HEK293 (cell line): ENCODE results near the gene DLGAP4.

Experiments
- GLIS2 ChIP-seq: fragments of 450-650 bp; formaldehyde crosslinking; IDR thresholded peaks from 2 replicates; pipeline ENCODE4 v1.5.1; 2016; ENCODE audit warnings: missing biosample characterization, missing genetic modification characterization
- HOXC10 ChIP-seq: sonication (generic); formaldehyde crosslinking; IDR thresholded peaks from 2 replicates; pipeline ENCODE4 v1.8.1; 2023; ENCODE audit warnings: mild to moderate bottlenecking, missing genetic modification reagents
- KLF10 ChIP-seq: fragments of 450-650 bp; IDR thresholded peaks from 2 replicates; pipeline ENCODE4 v1.5.1; 2018; ENCODE audit warnings: missing biosample characterization, mild to moderate bottlenecking, missing genetic modification characterization
- KLF7 ChIP-seq: fragments of 450-650 bp; formaldehyde crosslinking; IDR thresholded peaks from 2 replicates; pipeline ENCODE4 v1.5.1; 2016; ENCODE audit warnings: missing biosample characterization, missing genetic modification characterization, borderline replicate concordance
- KLF9 ChIP-seq: fragments of 450-650 bp; formaldehyde crosslinking; IDR thresholded peaks from 2 replicates; pipeline ENCODE4 v1.5.1; 2016; ENCODE audit warnings: missing biosample characterization, missing genetic modification characterization, low read depth
- MEIS1 ChIP-seq: sonication (generic); formaldehyde crosslinking; IDR thresholded peaks from 2 replicates; pipeline ENCODE4 v1.8.1; 2022; ENCODE audit warnings: missing genetic modification reagents, mild to moderate bottlenecking, borderline replicate concordance
- SP2 ChIP-seq: fragments of 450-650 bp; formaldehyde crosslinking; IDR thresholded peaks from 2 replicates; pipeline ENCODE4 v1.5.1; 2016; ENCODE audit warnings: missing biosample characterization, missing genetic modification characterization
- ZBTB1 ChIP-seq: fragments of 450-650 bp; formaldehyde crosslinking; IDR thresholded peaks from 2 replicates; pipeline ENCODE4 v1.5.1; 2016; ENCODE audit warnings: missing biosample characterization, missing genetic modification characterization
- ZBTB17 ChIP-seq: fragments of 450-650 bp; formaldehyde crosslinking; IDR thresholded peaks from 2 replicates; pipeline ENCODE4 v1.5.1; 2016; ENCODE audit warnings: missing biosample characterization, missing genetic modification characterization
- ZNF184 ChIP-seq: fragments of 450-650 bp; IDR thresholded peaks from 2 replicates; pipeline ENCODE4 v1.5.1; 2018; ENCODE audit warnings: missing biosample characterization, mild to moderate bottlenecking, missing genetic modification characterization
- ZNF266 ChIP-seq: fragments of 450-650 bp; formaldehyde crosslinking; IDR thresholded peaks from 2 replicates; pipeline ENCODE4 v1.5.1; 2016; ENCODE audit warnings: missing biosample characterization, missing genetic modification characterization, low read depth
- ZNF341 ChIP-seq: fragments of 450-650 bp; formaldehyde crosslinking; IDR thresholded peaks from 2 replicates; pipeline ENCODE4; 2016; ENCODE audit warnings: low read depth, missing biosample characterization, missing genetic modification characterization
- ZNF366 ChIP-seq: fragments of 450-650 bp; formaldehyde crosslinking; conservative IDR thresholded peaks from 2 replicates; pipeline ENCODE4 v1.5.1; 2016; ENCODE audit warnings: missing biosample characterization, missing genetic modification characterization
- ZNF501 ChIP-seq: fragments of 450-650 bp; formaldehyde crosslinking; IDR thresholded peaks from 2 replicates; pipeline ENCODE4 v1.5.1; 2016; ENCODE audit warnings: missing biosample characterization, missing genetic modification characterization
- ZNF621 ChIP-seq: fragments of 450-650 bp; formaldehyde crosslinking; IDR thresholded peaks from 2 replicates; pipeline ENCODE4 v1.5.1; 2017; ENCODE audit warnings: missing biosample characterization, missing genetic modification characterization
- ZNF664 ChIP-seq: fragments of 450-650 bp; formaldehyde crosslinking; IDR thresholded peaks from 2 replicates; pipeline ENCODE4 v1.5.1; 2016; ENCODE audit warnings: missing biosample characterization, missing genetic modification characterization
- ZNF701 ChIP-seq: fragments of 450-650 bp; formaldehyde crosslinking; IDR thresholded peaks from 2 replicates; pipeline ENCODE4 v1.5.1; 2016; ENCODE audit warnings: missing biosample characterization, missing genetic modification characterization
- ZNF707 ChIP-seq: fragments of 450-650 bp; formaldehyde crosslinking; IDR thresholded peaks from 2 replicates; pipeline ENCODE4 v1.5.1; 2016; ENCODE audit warnings: missing biosample characterization, missing genetic modification characterization
- ZNF768 ChIP-seq: fragments of 450-650 bp; formaldehyde crosslinking; IDR thresholded peaks from 2 replicates; pipeline ENCODE4 v1.5.1; 2018; ENCODE audit warnings: missing biosample characterization, mild to moderate bottlenecking, missing genetic modification characterization
- ZNF776 ChIP-seq: fragments of 450-650 bp; formaldehyde crosslinking; IDR thresholded peaks from 2 replicates; pipeline ENCODE4 v1.5.0; 2017; ENCODE audit warnings: missing biosample characterization, missing genetic modification characterization, borderline replicate concordance
- ZNF777 ChIP-seq: fragments of 450-650 bp; formaldehyde crosslinking; IDR thresholded peaks from 2 replicates; pipeline ENCODE4 v1.5.1; 2017; ENCODE audit warnings: missing biosample characterization, missing genetic modification characterization, borderline replicate concordance
- ZNF785 ChIP-seq: fragments of 450-650 bp; formaldehyde crosslinking; IDR thresholded peaks from 2 replicates; pipeline ENCODE4 v1.5.1; 2016; ENCODE audit warnings: missing biosample characterization, missing genetic modification characterization
- TF ChIP-seq, protein P1 (sequence below): fragments of 450-650 bp; formaldehyde crosslinking; IDR thresholded peaks from 2 replicates; pipeline ENCODE4 v1.5.1; 2016; ENCODE audit warnings: missing biosample characterization, missing genetic modification characterization
- TF ChIP-seq, protein P2 (sequence below): fragments of 450-650 bp; formaldehyde crosslinking; IDR thresholded peaks from 2 replicates; pipeline ENCODE4 v1.5.1; 2016; ENCODE audit warnings: missing biosample characterization, missing genetic modification characterization
- TF ChIP-seq, protein P3 (sequence below): fragments of 450-650 bp; formaldehyde crosslinking; IDR thresholded peaks from 2 replicates; pipeline ENCODE4 v1.5.1; 2016; ENCODE audit warnings: missing biosample characterization, missing genetic modification characterization, borderline replicate concordance

Gene DLGAP4

DNA sequence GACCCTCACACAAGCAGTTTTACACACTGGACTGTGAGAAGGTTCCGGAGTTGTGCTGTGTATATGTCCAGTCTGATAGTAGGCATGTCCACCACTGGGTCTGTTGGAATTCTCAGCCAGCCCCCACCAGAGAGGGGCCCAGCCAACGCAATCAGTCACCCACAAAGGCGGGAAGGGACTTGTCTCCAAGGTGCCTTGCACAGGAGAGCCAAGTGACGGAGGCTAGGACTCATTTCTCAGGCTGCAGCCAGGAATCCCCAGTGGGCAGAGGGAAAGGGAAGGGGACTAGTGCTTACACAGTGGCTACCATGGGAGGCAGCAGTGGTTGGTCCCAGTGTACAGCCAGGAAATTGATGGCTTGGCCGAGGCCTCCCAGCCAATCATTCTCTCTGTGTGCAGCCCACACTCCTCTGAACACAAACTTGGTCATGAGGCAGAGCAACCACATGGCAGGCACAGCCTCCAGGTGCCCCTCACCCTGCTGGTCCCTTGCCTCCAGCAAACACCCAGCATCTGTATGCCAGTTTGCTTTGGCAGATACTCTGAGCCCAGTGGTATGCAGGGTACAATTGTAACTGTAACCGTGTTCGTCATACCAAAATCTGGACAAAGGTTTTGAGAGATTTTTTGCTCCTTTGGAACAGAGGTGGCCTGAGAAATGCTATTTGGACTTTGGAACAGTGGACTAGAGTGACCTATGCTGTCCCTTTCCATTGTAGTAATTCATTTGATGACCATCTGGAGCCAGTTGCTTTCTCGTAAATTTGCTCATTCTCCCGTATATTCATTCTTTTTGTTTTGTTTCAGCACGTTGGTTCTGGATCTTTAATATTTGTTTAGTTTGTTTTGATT is 162.2 kb downstream of the DLGAP4 start (continued):
- no peak for TF ChIP-seq ZNF776
- TF ChIP-seq ZNF777 (tag by site-specific recombination), result no peak
- TF ChIP-seq GLIS2 (tag by site-specific recombination), result peak; percentile 61; the same call in 1 of the 2 replicates
- no peak for TF ChIP-seq ZNF501 (tag by site-specific recombination)
- TF ChIP-seq KLF7 (tag by site-specific recombination), result no peak
- TF ChIP-seq MEIS1 (CRISPR knock-in tag), result no peak
- TF ChIP-seq, protein P1, sequence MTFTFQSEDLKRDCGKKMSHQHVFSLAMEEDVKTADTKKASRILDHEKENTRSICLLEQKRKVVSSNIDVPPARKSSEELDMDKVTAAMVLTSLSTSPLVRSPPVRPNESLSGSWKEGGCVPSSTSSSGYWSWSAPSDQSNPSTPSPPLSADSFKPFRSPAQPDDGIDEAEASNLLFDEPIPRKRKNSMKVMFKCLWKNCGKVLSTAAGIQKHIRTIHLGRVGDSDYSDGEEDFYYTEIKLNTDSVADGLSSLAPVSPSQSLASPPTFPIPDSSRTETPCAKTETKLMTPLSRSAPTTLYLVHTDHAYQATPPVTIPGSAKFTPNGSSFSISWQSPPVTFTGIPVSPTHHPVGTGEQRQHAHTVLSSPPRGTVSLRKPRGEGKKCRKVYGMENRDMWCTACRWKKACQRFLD (tag by site-specific recombination), result no peak
- no peak for TF ChIP-seq KLF10 (tag by site-specific recombination)
- TF ChIP-seq, protein P2, sequence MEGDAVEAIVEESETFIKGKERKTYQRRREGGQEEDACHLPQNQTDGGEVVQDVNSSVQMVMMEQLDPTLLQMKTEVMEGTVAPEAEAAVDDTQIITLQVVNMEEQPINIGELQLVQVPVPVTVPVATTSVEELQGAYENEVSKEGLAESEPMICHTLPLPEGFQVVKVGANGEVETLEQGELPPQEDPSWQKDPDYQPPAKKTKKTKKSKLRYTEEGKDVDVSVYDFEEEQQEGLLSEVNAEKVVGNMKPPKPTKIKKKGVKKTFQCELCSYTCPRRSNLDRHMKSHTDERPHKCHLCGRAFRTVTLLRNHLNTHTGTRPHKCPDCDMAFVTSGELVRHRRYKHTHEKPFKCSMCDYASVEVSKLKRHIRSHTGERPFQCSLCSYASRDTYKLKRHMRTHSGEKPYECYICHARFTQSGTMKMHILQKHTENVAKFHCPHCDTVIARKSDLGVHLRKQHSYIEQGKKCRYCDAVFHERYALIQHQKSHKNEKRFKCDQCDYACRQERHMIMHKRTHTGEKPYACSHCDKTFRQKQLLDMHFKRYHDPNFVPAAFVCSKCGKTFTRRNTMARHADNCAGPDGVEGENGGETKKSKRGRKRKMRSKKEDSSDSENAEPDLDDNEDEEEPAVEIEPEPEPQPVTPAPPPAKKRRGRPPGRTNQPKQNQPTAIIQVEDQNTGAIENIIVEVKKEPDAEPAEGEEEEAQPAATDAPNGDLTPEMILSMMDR (tag by site-specific recombination), result 0 out of 2 replicates have a peak, but pooled peaks have one; percentile 22
- no peak for TF ChIP-seq ZNF768
- TF ChIP-seq ZBTB1 (tag by site-specific recombination), result no peak
- TF ChIP-seq ZNF184, result no peak
- TF ChIP-seq SP2 (tag by site-specific recombination), result peak; percentile 18; the same call in 1 of the 2 replicates
- TF ChIP-seq HOXC10 (CRISPR knock-in tag), result no peak
- no peak for TF ChIP-seq ZNF785 (tag by site-specific recombination)
- TF ChIP-seq ZNF266, result no peak
- no peak for TF ChIP-seq ZNF366
- peak; percentile 26; the same call in 1 of the 2 replicates for TF ChIP-seq ZNF341
- TF ChIP-seq KLF9 (tag by site-specific recombination), result no peak
- no peak for TF ChIP-seq ZNF701 (tag by site-specific recombination)
- TF ChIP-seq ZNF621 (tag by site-specific recombination), result no peak
- TF ChIP-seq, protein P3, sequence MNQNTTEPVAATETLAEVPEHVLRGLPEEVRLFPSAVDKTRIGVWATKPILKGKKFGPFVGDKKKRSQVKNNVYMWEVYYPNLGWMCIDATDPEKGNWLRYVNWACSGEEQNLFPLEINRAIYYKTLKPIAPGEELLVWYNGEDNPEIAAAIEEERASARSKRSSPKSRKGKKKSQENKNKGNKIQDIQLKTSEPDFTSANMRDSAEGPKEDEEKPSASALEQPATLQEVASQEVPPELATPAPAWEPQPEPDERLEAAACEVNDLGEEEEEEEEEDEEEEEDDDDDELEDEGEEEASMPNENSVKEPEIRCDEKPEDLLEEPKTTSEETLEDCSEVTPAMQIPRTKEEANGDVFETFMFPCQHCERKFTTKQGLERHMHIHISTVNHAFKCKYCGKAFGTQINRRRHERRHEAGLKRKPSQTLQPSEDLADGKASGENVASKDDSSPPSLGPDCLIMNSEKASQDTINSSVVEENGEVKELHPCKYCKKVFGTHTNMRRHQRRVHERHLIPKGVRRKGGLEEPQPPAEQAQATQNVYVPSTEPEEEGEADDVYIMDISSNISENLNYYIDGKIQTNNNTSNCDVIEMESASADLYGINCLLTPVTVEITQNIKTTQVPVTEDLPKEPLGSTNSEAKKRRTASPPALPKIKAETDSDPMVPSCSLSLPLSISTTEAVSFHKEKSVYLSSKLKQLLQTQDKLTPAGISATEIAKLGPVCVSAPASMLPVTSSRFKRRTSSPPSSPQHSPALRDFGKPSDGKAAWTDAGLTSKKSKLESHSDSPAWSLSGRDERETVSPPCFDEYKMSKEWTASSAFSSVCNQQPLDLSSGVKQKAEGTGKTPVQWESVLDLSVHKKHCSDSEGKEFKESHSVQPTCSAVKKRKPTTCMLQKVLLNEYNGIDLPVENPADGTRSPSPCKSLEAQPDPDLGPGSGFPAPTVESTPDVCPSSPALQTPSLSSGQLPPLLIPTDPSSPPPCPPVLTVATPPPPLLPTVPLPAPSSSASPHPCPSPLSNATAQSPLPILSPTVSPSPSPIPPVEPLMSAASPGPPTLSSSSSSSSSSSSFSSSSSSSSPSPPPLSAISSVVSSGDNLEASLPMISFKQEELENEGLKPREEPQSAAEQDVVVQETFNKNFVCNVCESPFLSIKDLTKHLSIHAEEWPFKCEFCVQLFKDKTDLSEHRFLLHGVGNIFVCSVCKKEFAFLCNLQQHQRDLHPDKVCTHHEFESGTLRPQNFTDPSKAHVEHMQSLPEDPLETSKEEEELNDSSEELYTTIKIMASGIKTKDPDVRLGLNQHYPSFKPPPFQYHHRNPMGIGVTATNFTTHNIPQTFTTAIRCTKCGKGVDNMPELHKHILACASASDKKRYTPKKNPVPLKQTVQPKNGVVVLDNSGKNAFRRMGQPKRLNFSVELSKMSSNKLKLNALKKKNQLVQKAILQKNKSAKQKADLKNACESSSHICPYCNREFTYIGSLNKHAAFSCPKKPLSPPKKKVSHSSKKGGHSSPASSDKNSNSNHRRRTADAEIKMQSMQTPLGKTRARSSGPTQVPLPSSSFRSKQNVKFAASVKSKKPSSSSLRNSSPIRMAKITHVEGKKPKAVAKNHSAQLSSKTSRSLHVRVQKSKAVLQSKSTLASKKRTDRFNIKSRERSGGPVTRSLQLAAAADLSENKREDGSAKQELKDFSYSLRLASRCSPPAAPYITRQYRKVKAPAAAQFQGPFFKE (tag by site-specific recombination), result no peak
- TF ChIP-seq ZNF664 (tag by site-specific recombination), result no peak
- TF ChIP-seq ZNF707, result no peak
- TF ChIP-seq ZBTB17 (tag by site-specific recombination), result peak; percentile 94
